HepG2 (cell line): ENCODE data around the gene TFEB. TPM values are rescaled to one million over a fixed set of nuclear protein-coding genes. Genes with fewer than 3 reads are reported as not detected.
A peak's percentile ranks its signal among the peaks of the same experiment; 100 is the strongest.

Source experiments
- ATAC-seq: fragments of 200-7000 bp; cut with Tn5 transposase; 3 replicates; pipeline ENCODE4 v1.9.1; 2020; ENCODE audit warnings: mild to moderate bottlenecking, moderate library complexity
- BruUV-seq: library from RNA; stranded (reverse); fragments of 400-500 nt; replicated peaks from 2 replicates; lab custom pipeline; 2021; lab: Mats Ljungman, UMichigan
- CTCF ChIA-PET: fragments of 300-600 bp; formaldehyde crosslinking; extraction: SDS; loops from one replicate; lab custom pipeline; 2021; ENCODE audit warnings: low total read pairs, inconsistent platforms, low intra/inter-chr PET ratio; lab: Yijun Ruan, JAX
- POLR2A ChIA-PET: fragments of 350-600 bp; sonication (Branson Sonifier 250); formaldehyde crosslinking; loops from one replicate; lab custom pipeline; 2020; ENCODE audit warnings: antibody characterized with exemption, inconsistent platforms; lab: Yijun Ruan, JAX
- DNase-seq: peaks from one replicate; pipeline ENCODE4 v3.0.0-alpha.2; 2015; ENCODE audit warnings: low spot score
- FAIRE-seq: peaks from 3 replicates; lab custom pipeline; 2011; peaks lifted over from hg19 to GRCh38; lab: Jason Lieb, UNC
- H2AFZ ChIP-seq: one replicate; pipeline ENCODE4 v1.6.1; 2011; ENCODE audit warnings: low read length, inconsistent platforms
- H3K27ac ChIP-seq: fragments of 300-600 bp; 3 replicates; pipeline ENCODE4 v1.8.0; 2011; ENCODE audit warnings: mixed run types, mild to moderate bottlenecking, mixed read lengths, low read length, inconsistent platforms; ENCODE audit not compliant: insufficient read depth; ENCODE audit errors: extremely low read length
- H3K27me3 ChIP-seq, 2 experiments: fragments of 200-600 bp in 1 of 2; 2 replicates in 1 of 2; 3 replicates in 1 of 2; pipeline versions ENCODE4 v1.6.0 to v1.8.0; 2011; ENCODE audit warnings: low read length in 2 of 2, mild to moderate bottlenecking in 2 of 2, moderate library complexity in 2 of 2, inconsistent platforms in 1 of 2; ENCODE audit not compliant: insufficient read depth in 2 of 2, control insufficient read depth in 1 of 2
- H3K36me3 ChIP-seq, 2 experiments: fragments of 200-600 bp in 1 of 2; replicated peaks in 1 of 2; 2 replicates in 1 of 2; 3 replicates in 1 of 2; pipeline versions ENCODE4 v1.5.1 to v1.8.0; 2011; ENCODE audit warnings: low read length in 2 of 2, inconsistent platforms in 1 of 2; ENCODE audit not compliant: insufficient read depth in 2 of 2, control insufficient read depth in 1 of 2
- H3K4me1 ChIP-seq: 2 replicates; pipeline ENCODE4 v1.5.1; 2012; ENCODE audit warnings: low read length, inconsistent platforms; ENCODE audit not compliant: insufficient read depth
- H3K4me2 ChIP-seq: 2 replicates; pipeline ENCODE4 v1.6.0; 2011; ENCODE audit warnings: low read depth, low read length, inconsistent platforms
- H3K4me3 ChIP-seq, 3 experiments: fragments of 200-600 bp in 1 of 3; sonication (generic), shearing (Covaris generic) in 1 of 3; replicated peaks in 1 of 3; 2 replicates each; pipeline ENCODE4 v1.5.1; 2011 to 2016; ENCODE audit warnings: low read length in 3 of 3, inconsistent platforms in 2 of 3, low read depth in 2 of 3, mild to moderate bottlenecking in 2 of 3, control low read depth in 1 of 3, mixed read lengths in 1 of 3; ENCODE audit not compliant: insufficient read depth in 1 of 3
- H3K79me2 ChIP-seq: one replicate; pipeline ENCODE4 v1.6.1; 2011; ENCODE audit warnings: low read length, inconsistent platforms; ENCODE audit not compliant: insufficient read depth
- H3K9ac ChIP-seq: 2 replicates; pipeline ENCODE4 v1.6.0; 2011; ENCODE audit warnings: mild to moderate bottlenecking, low read depth, low read length, inconsistent platforms; ENCODE audit not compliant: insufficient read depth
- H3K9me3 ChIP-seq: 2 replicates; pipeline ENCODE4 v1.5.1; 2012; ENCODE audit warnings: mild to moderate bottlenecking, low read length
- H4K20me1 ChIP-seq: 2 replicates; pipeline ENCODE4 v1.6.0; 2011; ENCODE audit warnings: inconsistent platforms, mild to moderate bottlenecking, low read length, moderate library complexity; ENCODE audit not compliant: insufficient read depth
- CCAR2 ChIP-seq: fragments of 200-400 bp; formaldehyde crosslinking; optimal IDR thresholded peaks from 2 replicates; pipeline ENCODE3; 2018; ENCODE audit warnings: low read depth, mild to moderate bottlenecking, low read length, moderate library complexity
- FOXK1 ChIP-seq: sonication (generic); formaldehyde crosslinking; IDR thresholded peaks from 2 replicates; pipeline ENCODE4 v1.4.0; 2020; ENCODE audit warnings: low read depth, missing genetic modification reagents, borderline replicate concordance
- IKZF4 ChIP-seq: sonication (generic); formaldehyde crosslinking; IDR thresholded peaks from 2 replicates; pipeline ENCODE4 v1.5.1; 2020; ENCODE audit warnings: borderline replicate concordance, mild to moderate bottlenecking, low read depth, missing genetic modification reagents; ENCODE audit errors: not compliant biosample characterization
- ISX ChIP-seq: sonication (generic); formaldehyde crosslinking; conservative IDR thresholded peaks from 2 replicates; pipeline ENCODE4 v1.5.0; 2020; ENCODE audit warnings: missing genetic modification reagents
- MAZ ChIP-seq, 2 experiments: sonication (generic) in 1 of 2; formaldehyde crosslinking in 1 of 2; IDR thresholded peaks; 2 replicates each; pipeline versions ENCODE4 v1.5.0 to v1.6.1; 2012 to 2020; ENCODE audit warnings: low read depth in 2 of 2, mild to moderate bottlenecking in 2 of 2, borderline replicate concordance in 1 of 2, improper control_type of control experiment in 1 of 2, low read length in 1 of 2, missing genetic modification reagents in 1 of 2, moderate library complexity in 1 of 2
- MED13 ChIP-seq: sonication (generic); formaldehyde crosslinking; IDR thresholded peaks from 2 replicates; pipeline ENCODE4 v1.5.0; 2020; ENCODE audit warnings: missing genetic modification reagents
- MEF2D ChIP-seq: sonication (generic); formaldehyde crosslinking; IDR thresholded peaks from 2 replicates; pipeline ENCODE4 v1.5.1; 2020; ENCODE audit warnings: mild to moderate bottlenecking, missing genetic modification reagents
- MLLT10 ChIP-seq: sonication (generic); formaldehyde crosslinking; IDR thresholded peaks from 2 replicates; pipeline ENCODE4 v1.4.0; 2020; ENCODE audit warnings: missing genetic modification reagents
- PAX8 ChIP-seq: sonication (generic); formaldehyde crosslinking; IDR thresholded peaks from 2 replicates; pipeline ENCODE4 v1.8.0; 2022; ENCODE audit warnings: mild to moderate bottlenecking, missing genetic modification reagents, borderline replicate concordance
- POGZ ChIP-seq: sonication (generic); formaldehyde crosslinking; IDR thresholded peaks from 2 replicates; pipeline ENCODE4 v1.4.0; 2020; ENCODE audit warnings: mild to moderate bottlenecking, missing genetic modification reagents
- RBFOX2 ChIP-seq: fragments of 200-400 bp; formaldehyde crosslinking; IDR thresholded peaks from 2 replicates; pipeline ENCODE4 v1.6.1; 2017; ENCODE audit warnings: low read depth, mild to moderate bottlenecking, low read length
- TCF7L2 ChIP-seq: IDR thresholded peaks from 2 replicates; pipeline ENCODE4 v1.6.1; 2011; ENCODE audit warnings: mild to moderate bottlenecking, low read depth, low read length, moderate library complexity
- ZFP90 ChIP-seq: sonication (generic); formaldehyde crosslinking; IDR thresholded peaks from 2 replicates; pipeline ENCODE4 v1.8.0; 2022; ENCODE audit warnings: missing genetic modification reagents, mild to moderate bottlenecking, inconsistent platforms, borderline replicate concordance
- ZNF235 ChIP-seq: sonication (generic); formaldehyde crosslinking; IDR thresholded peaks from 2 replicates; pipeline ENCODE4 v1.8.1; 2023; ENCODE audit warnings: mild to moderate bottlenecking, missing genetic modification reagents, borderline replicate concordance
- ZNF431 ChIP-seq: sonication (generic); formaldehyde crosslinking; IDR thresholded peaks from 2 replicates; pipeline ENCODE4 v1.9.0; 2022; ENCODE audit warnings: missing genetic modification reagents, low read depth, mild to moderate bottlenecking, borderline replicate concordance
- ZNF558 ChIP-seq: sonication (generic); formaldehyde crosslinking; IDR thresholded peaks from 2 replicates; pipeline ENCODE4 v1.9.0; 2022; ENCODE audit warnings: mild to moderate bottlenecking, missing genetic modification reagents, borderline replicate concordance
- ZNF781 ChIP-seq: sonication (generic); formaldehyde crosslinking; IDR thresholded peaks from 2 replicates; pipeline ENCODE4 v1.5.1; 2020; ENCODE audit warnings: borderline replicate concordance, mild to moderate bottlenecking, missing genetic modification reagents; ENCODE audit errors: not compliant biosample characterization
- ZNF788 ChIP-seq: sonication (generic); formaldehyde crosslinking; IDR thresholded peaks from 2 replicates; pipeline ENCODE4 v1.5.0; 2020; ENCODE audit warnings: mild to moderate bottlenecking, missing genetic modification reagents, borderline replicate concordance
- ZNF878 ChIP-seq: sonication (generic); formaldehyde crosslinking; IDR thresholded peaks from 2 replicates; pipeline ENCODE4 v1.8.1; 2023; ENCODE audit warnings: mild to moderate bottlenecking, missing genetic modification reagents, moderate library complexity
- ZZZ3 ChIP-seq: sonication (generic); formaldehyde crosslinking; IDR thresholded peaks from 2 replicates; pipeline ENCODE4 v1.4.0; 2020; ENCODE audit warnings: missing genetic modification reagents, mild to moderate bottlenecking, borderline replicate concordance
- WGBS: methylation state at CpG from one replicate; pipeline ENCODE4 v1.1.6; 2017; ENCODE audit warnings: low lambda C conversion rate; 5-methylcytosine and 5-hydroxymethylcytosine counted together
- in situ Hi-C: cut with HindIII; loops from 2 replicates; pipeline ENCODE4 v1.10.0; 2017; ENCODE audit warnings: low pct_unique_long_range_greater_than_20kb; ENCODE audit not compliant: extremely low pct_ligation_motif_present
- intact Hi-C: fragments of 100-400 bp; cut with micrococcal nuclease; formaldehyde crosslinking; loops from one replicate; pipeline ENCODE4 v1.10.0; 2022; ENCODE audit not compliant: unreplicated experiment
- polyA plus RNA-seq, 8 experiments: library from polyadenylated mRNA; depleted of rRNA in 3 of 8; stranded (reverse) in 7 of 8; unstranded in 1 of 8; fragments of >200 nt; fragmentation: Illumina TruSeq in 4 of 8; extraction: Trizol in 4 of 8; gene quantifications; 2 replicates each; pipeline versions ENCODE4 v1.2.1 to v1.2.3, GENCODE V29; 2011 to 2016; ENCODE audit warnings: low read depth in 4 of 8, missing spikeins in 1 of 8, mixed read lengths in 1 of 8; ENCODE audit not compliant: insufficient read depth in 1 of 8
- total RNA-seq, 5 experiments: library from RNA; depleted of rRNA; stranded (reverse); fragments of >200 nt; fragmentation: Illumina TruSeq; extraction: Trizol; gene quantifications; 2 replicates each; pipeline ENCODE4 v1.2.3, GENCODE V29; 2016; ENCODE audit warnings: low read depth in 1 of 5
- TF ChIP-seq, protein P1 (sequence below): sonication (generic); formaldehyde crosslinking; IDR thresholded peaks from 2 replicates; pipeline ENCODE4 v1.8.1; 2023; ENCODE audit warnings: mild to moderate bottlenecking, inconsistent platforms, moderate library complexity, missing genetic modification reagents, borderline replicate concordance

TFEB gene
- total and polyA plus RNA-seq, 2 of the 13 experiments (the other 11 are each of a cell fraction or from before 2014, with no cell fraction given): 13.3 to 18.7 TPM

DNA sequence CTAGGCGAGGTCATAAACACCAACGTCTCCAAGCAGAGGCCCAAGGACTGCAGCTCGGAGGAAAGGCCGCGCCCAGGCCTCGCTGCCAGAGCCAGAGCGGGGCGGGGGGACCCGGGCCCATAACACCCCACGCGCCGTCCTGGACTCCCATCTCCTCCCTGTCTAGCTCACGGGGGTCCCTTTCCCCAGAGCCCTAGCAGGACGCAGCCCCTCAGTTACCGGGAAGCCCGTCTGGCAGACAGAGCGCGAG, 52.2 kb downstream of the TFEB start (continued):
- TF ChIP-seq ZZZ3: no peak

DNA sequence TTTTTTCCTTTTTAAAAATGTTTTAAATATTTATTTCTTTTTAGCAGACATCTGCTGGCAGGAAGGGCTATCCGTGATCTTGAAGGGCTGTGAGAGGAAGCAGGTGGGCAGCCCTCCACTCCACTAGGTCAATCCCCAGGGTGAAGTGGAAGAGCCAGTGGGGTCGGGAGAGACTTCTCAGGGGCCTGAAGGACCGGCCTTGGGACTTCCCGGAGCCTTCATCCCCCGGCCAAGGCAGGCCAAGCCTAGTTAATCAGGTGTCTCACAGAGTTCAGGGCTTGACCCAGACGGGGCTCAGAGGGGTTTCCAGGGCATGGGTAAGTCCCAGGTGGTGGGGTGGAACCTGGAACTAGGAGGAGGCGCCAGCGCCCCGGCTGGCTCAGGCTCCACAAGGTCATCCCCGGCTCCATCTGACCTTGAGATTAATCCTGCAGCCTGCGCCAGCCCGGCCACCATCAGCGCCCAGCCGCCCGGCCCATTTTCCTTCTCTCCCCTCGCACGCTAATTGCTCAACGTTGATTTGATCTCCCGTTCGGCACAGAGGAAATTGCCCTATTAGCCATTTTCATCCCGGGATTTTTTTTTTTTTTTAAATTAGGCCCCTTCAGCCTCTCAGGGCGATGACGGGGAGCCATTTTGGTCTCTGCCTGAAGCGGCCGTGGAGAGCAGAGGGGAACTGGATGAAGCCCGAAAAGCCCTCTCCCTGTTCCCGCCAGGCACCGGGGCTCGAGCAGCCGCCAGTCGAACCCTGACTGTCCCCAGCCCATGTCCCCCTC, 52.7 kb downstream of the TFEB start:
- no peaks in the 10 kb centered on the region for H3K79me2 ChIP-seq
- ChIA-PET POLR2A (interaction anchor here (0.5 to 1.1 kb wide), 3 partner anchors 51 to 194 kb away, joined by 3 read pairs; no protein-coding TSS in a partner anchor), CTCF (interaction anchor here (0.8 to 6.0 kb wide), 10 partner anchors 10 to 404 kb away, joined by 3 to 154 read pairs (median 4); no protein-coding TSS in a partner anchor)
- DNase-seq (no peak), ATAC-seq (peak; percentile 27), FAIRE-seq (no peak)
- intact Hi-C loops (loop anchor here (1.0 to 5.0 kb wide), 4 partner anchors 79 to 375 kb away; no protein-coding TSS in a partner anchor), in situ Hi-C loops (loop anchor here (5.0 kb wide), 3 partner anchors 80 to 310 kb away; no protein-coding TSS in a partner anchor)
- H3K9me3 ChIP-seq: no peaks in the 10 kb centered on the region
- no peaks in the 10 kb centered on the region for H4K20me1 ChIP-seq
- H3K36me3 ChIP-seq: peaks cover 0 to 1% of the 10 kb centered on the region in 2 experiments; a peak in 1 of 5 replicates
- peaks cover 34% of the 10 kb centered on the region for H3K4me1 ChIP-seq
- peak overlapping the region; percentile 3; the same call in 1 of the 2 replicates for H3K9ac ChIP-seq
- peaks cover 7 to 32% of the 10 kb centered on the region in 2 experiments; a peak in 3 of 5 replicates for H3K27me3 ChIP-seq
- H2AFZ ChIP-seq: no peak overlapping the region
- H3K27ac ChIP-seq: no peak overlapping the region
- 46% methylated on average over 30 of the region's 31 CpGs for WGBS
- peak overlapping the region; percentile 73 for H3K4me2 ChIP-seq
- peak overlapping the region in 2 of 3 experiments; percentile 36 to 60; a peak in 2 of 6 replicates for H3K4me3 ChIP-seq
- BruUV-seq: no TSS peak
- TF ChIP-seq ZFP90 (CRISPR knock-in tag): 0 out of 2 replicates have a peak, but pooled peaks have one; percentile 18
- TF ChIP-seq ZNF431: no peak
- TF ChIP-seq ZNF788: no peak
- TF ChIP-seq PAX8 (CRISPR knock-in tag): no peak
- TF ChIP-seq CCAR2: no peak
- TF ChIP-seq TCF7L2: no peak
- no peak for TF ChIP-seq ISX (CRISPR knock-in tag)
- TF ChIP-seq MEF2D: 0 out of 2 replicates have a peak, but pooled peaks have one; percentile 6
- TF ChIP-seq ZNF781: peak; percentile 14
- TF ChIP-seq MAZ (IDR thresholded peaks at IDR 0.05; ENCODE audit: borderline replicate concordance, low read depth, low read length): no peak
- no peak for TF ChIP-seq MAZ (CRISPR knock-in tag; IDR thresholded peaks at IDR 0.05; ENCODE audit: low read depth)
- 0 out of 2 replicates have a peak, but pooled peaks have one; percentile 4 for TF ChIP-seq POGZ (CRISPR knock-in tag)
- TF ChIP-seq MLLT10 (CRISPR knock-in tag): no peak
- TF ChIP-seq ZNF235: no peak
- TF ChIP-seq, protein P1, sequence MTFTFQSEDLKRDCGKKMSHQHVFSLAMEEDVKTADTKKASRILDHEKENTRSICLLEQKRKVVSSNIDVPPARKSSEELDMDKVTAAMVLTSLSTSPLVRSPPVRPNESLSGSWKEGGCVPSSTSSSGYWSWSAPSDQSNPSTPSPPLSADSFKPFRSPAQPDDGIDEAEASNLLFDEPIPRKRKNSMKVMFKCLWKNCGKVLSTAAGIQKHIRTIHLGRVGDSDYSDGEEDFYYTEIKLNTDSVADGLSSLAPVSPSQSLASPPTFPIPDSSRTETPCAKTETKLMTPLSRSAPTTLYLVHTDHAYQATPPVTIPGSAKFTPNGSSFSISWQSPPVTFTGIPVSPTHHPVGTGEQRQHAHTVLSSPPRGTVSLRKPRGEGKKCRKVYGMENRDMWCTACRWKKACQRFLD (CRISPR knock-in tag): no peak
- no peak for TF ChIP-seq MED13 (CRISPR knock-in tag)
- no peak for TF ChIP-seq IKZF4 (CRISPR knock-in tag)
- no peak for TF ChIP-seq FOXK1 (CRISPR knock-in tag)
- TF ChIP-seq ZNF558 (CRISPR knock-in tag): 0 out of 2 replicates have a peak, but pooled peaks have one; percentile 8
- 0 out of 2 replicates have a peak, but pooled peaks have one; percentile 37 for TF ChIP-seq ZNF878 (CRISPR knock-in tag)
- TF ChIP-seq RBFOX2: no peak
